ENCODE measurements around the gene HACE1. TPM values are rescaled to one million over a fixed set of nuclear protein-coding genes. Genes with fewer than 3 reads are reported as not detected.

HACE1 gene
- total RNA-seq, 1 donor from 2014 or later, result 18.2 TPM

GRCh38 chr6:104698979-104699378 lies 160.7 kb downstream of the HACE1 start:
- Mint-ChIP-seq H3K27me3 (ENCODE audit: low read depth) (no peaks in the 10 kb centered on the region), H3K9me3 (ENCODE audit: low read depth) (no peaks in the 10 kb centered on the region), H3K4me1 (ENCODE audit: low read depth) (peaks cover 10% of the 10 kb centered on the region), H3K27ac (ENCODE audit: unreplicated experiment) (no peak overlapping the region), H3K4me3 (ENCODE audit: unreplicated experiment) (no peak overlapping the region), H3K36me3 (ENCODE audit: low read depth) (no peaks in the 10 kb centered on the region)
- TF ChIP-seq CTCF (IDR thresholded peaks at IDR 0.05), result no peak
- DNase-seq (ENCODE audit: low spot score), result no peak

GRCh38 chr6:104692008-104692407 lies 167.7 kb downstream of the HACE1 start:
- DNase-seq (ENCODE audit: low spot score), result no peak
- Mint-ChIP-seq H3K36me3 (ENCODE audit: low read depth) (peaks cover 2% of the 10 kb centered on the region), H3K4me1 (ENCODE audit: low read depth) (peaks cover 27% of the 10 kb centered on the region), H3K4me3 (ENCODE audit: unreplicated experiment) (no peak overlapping the region), H3K9me3 (ENCODE audit: low read depth) (peaks cover 7% of the 10 kb centered on the region), H3K27ac (ENCODE audit: unreplicated experiment) (no peak overlapping the region), H3K27me3 (ENCODE audit: low read depth) (no peaks in the 10 kb centered on the region)
- TF ChIP-seq CTCF (IDR thresholded peaks at IDR 0.05), result no peak

- DNase-seq (ENCODE audit: low spot score), result no peak
- no peak overlapping the region for H3K4me3 Mint-ChIP-seq (ENCODE audit: unreplicated experiment)
- H3K4me1 Mint-ChIP-seq (ENCODE audit: low read depth), result peaks cover 27% of the 10 kb centered on the region
- H3K27ac Mint-ChIP-seq (ENCODE audit: unreplicated experiment), result peak overlapping the region; percentile 82
- no peaks in the 10 kb centered on the region for H3K27me3 Mint-ChIP-seq (ENCODE audit: low read depth)
- no peak for TF ChIP-seq CTCF (IDR thresholded peaks at IDR 0.05)
- peaks cover 7% of the 10 kb centered on the region for H3K9me3 Mint-ChIP-seq (ENCODE audit: low read depth)
- peaks cover 2% of the 10 kb centered on the region for H3K36me3 Mint-ChIP-seq (ENCODE audit: low read depth)
Measured at GRCh38 chr6:104689551-104690205, 170.0 kb downstream of the HACE1 start.

GRCh38 chr6:104688283-104688969 lies 171.3 kb downstream of the HACE1 start:
- H3K36me3 Mint-ChIP-seq (ENCODE audit: low read depth), result peaks cover 2% of the 10 kb centered on the region
- peak overlapping the region; percentile 6 for H3K27ac Mint-ChIP-seq (ENCODE audit: unreplicated experiment)
- TF ChIP-seq CTCF (IDR thresholded peaks at IDR 0.05), result no peak
- no peaks in the 10 kb centered on the region for H3K27me3 Mint-ChIP-seq (ENCODE audit: low read depth)
- H3K4me1 Mint-ChIP-seq (ENCODE audit: low read depth), result peaks cover 27% of the 10 kb centered on the region
- no peak overlapping the region for H3K4me3 Mint-ChIP-seq (ENCODE audit: unreplicated experiment)
- peaks cover 7% of the 10 kb centered on the region for H3K9me3 Mint-ChIP-seq (ENCODE audit: low read depth)
- no peak for DNase-seq (ENCODE audit: low spot score)

GRCh38 chr6:104686550-104687175 lies 173.1 kb downstream of the HACE1 start:
- no peak overlapping the region for H3K27ac Mint-ChIP-seq (ENCODE audit: unreplicated experiment)
- no peak for DNase-seq (ENCODE audit: low spot score)
- H3K27me3 Mint-ChIP-seq (ENCODE audit: low read depth), result no peaks in the 10 kb centered on the region
- H3K4me3 Mint-ChIP-seq (ENCODE audit: unreplicated experiment), result no peak overlapping the region
- peaks cover 2% of the 10 kb centered on the region for H3K36me3 Mint-ChIP-seq (ENCODE audit: low read depth)
- TF ChIP-seq CTCF (IDR thresholded peaks at IDR 0.05), result no peak
- peaks cover 7% of the 10 kb centered on the region for H3K9me3 Mint-ChIP-seq (ENCODE audit: low read depth)
- H3K4me1 Mint-ChIP-seq (ENCODE audit: low read depth), result peaks cover 27% of the 10 kb centered on the region

All from chondrocyte (in vitro differentiated cells).